ENCODE measurements around the gene TIMP2. TPM values are rescaled to one million over a fixed set of nuclear protein-coding genes. Genes with fewer than 3 reads are reported as not detected.
"Not testable (repeated sequence)": the region's sequence is repeated elsewhere in the genome, so short reads cannot be mapped to it uniquely, and the experiment has no call there.

The TIMP2 gene
- polyA plus RNA-seq, 4 donors = 166 to 194 (median 183) TPM

GRCh38 chr17:78933959-78934568 is 8.9 kb upstream of the TIMP2 start:
- DNase-seq (ENCODE audit: low read depth in 4 of 4, low spot score in 3 of 4) = peak; percentile 80 to 84 (median 82)

GRCh38 chr17:78933025-78933958 is 8.1 kb upstream of the TIMP2 start:
- no peak for DNase-seq (ENCODE audit: low read depth in 4 of 4, low spot score in 3 of 4)

GRCh38 chr17:78929908-78930775 is 5.0 kb upstream of the TIMP2 start:
- no peak for DNase-seq (ENCODE audit: low read depth in 4 of 4, low spot score in 3 of 4)

DNA sequence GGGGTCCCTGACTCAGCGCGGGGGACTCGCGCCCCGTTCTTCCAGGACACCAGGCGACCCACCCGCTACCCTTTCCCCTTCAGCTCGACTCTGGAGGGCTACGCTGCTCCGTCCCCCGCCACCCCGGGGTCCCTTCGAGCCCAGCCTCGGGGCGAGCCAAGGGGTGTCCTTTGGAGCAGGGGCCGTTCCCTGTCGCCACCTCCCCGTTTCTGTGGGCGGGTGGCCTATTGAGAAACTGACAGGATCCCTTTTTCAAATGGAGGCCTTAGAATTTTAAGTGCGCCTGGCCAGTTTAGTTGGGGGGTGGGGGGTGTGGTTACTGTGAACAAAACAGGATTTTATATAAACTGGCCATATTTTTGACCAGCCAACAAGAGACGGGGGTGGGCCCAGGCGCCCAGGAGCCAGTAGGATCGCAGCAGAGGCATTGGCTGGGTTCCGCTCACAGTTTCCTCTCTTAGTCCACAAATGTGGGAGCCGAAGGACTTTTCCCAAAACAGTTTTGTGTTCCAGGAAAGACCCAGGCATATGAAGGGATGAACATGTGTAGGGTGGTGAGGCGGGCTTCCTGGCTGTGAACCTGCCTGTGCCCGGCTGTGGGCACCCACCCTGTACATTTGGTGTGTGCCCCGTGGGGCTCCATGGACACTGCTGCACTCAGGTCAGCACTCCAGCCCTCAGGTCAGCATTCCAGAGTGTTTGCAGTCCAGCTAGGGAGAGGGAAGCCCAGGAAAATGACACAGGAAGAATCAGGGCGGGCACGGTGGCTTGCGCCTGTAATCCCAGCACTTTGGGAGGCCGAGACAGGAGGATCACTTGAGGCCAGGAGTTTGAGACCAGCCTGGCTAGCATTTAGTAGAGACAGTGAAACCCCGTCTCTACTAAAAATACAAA is 722 bp upstream of the TIMP2 start:
- peak in 2 of 4 donors; percentile 56 to 66 for DNase-seq (ENCODE audit: low read depth in 4 of 4, low spot score in 3 of 4)

DNA sequence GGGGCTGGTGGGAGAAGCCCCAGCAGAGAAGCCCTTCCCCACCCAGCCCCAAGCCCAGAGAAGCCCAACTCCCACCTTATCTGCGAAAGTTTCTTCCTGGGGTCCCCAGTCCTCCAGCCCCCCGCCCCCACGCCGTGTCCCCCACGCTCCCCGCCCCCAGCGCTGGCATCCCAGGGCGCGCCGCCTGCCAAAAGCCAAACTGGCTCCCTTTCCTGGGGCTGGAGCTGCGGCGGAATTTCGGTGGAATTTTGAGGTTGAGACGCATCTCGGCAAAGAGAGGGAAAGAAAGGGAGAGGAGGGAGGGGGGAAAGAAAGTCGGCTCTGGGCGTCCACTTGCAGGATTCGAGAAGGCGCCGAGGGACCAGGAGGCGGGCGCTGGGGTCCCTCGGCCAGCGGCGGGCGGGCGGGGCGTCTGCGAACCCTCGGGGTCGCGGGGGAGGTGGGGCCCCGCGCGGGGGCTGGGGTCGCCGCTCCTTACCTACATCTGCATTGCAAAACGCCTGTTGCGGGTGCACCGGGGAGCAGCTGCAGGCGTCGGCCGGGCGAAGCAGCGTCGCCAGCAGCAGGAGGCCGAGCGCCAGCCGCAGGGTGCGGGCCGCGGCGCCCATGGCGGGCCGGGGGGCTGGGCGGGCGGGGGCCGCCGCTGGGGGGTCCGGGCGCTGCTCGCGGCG is 571 bp downstream of the TIMP2 start:
- DNase-seq (ENCODE audit: low read depth in 4 of 4, low spot score in 3 of 4) = no peak

- no peak for DNase-seq (ENCODE audit: low read depth in 4 of 4, low spot score in 3 of 4)
Measured at GRCh38 chr17:78923660-78924453, 1.3 kb downstream of the TIMP2 start.

- DNase-seq (ENCODE audit: low read depth in 4 of 4, low spot score in 3 of 4) = no peak
Measured at GRCh38 chr17:78922816-78923498, 2.2 kb downstream of the TIMP2 start.

DNA sequence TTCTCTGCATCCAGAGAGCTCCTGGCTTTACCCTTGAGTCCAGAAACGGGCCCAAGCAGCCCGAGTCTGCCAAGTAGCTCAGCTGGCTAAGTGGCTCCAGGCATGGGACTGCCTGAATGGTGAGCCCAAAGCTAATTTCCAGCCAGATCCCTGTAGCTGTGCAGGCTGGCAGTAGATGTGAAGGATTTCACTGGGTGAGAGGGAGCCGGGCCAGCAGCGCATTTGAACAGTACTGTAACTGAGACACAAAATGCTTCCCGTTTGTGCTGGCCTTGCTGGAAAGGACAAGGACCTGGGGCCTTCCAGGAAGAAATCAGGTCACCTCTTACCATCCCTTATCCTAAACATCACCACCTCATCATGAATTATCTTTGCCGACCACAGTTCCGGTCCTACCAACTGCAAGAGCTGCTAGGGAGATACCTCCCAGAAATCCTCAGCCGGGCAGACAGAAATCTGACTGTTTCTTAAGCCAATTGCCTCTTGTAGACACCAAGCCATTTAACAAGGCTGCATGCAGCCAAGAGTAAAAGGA is 3.7 kb downstream of the TIMP2 start:
- no peak for DNase-seq (ENCODE audit: low read depth in 4 of 4, low spot score in 3 of 4)

- DNase-seq (ENCODE audit: low read depth in 4 of 4, low spot score in 3 of 4) = no peak
Measured at GRCh38 chr17:78920528-78920927, 4.7 kb downstream of the TIMP2 start.

DNA sequence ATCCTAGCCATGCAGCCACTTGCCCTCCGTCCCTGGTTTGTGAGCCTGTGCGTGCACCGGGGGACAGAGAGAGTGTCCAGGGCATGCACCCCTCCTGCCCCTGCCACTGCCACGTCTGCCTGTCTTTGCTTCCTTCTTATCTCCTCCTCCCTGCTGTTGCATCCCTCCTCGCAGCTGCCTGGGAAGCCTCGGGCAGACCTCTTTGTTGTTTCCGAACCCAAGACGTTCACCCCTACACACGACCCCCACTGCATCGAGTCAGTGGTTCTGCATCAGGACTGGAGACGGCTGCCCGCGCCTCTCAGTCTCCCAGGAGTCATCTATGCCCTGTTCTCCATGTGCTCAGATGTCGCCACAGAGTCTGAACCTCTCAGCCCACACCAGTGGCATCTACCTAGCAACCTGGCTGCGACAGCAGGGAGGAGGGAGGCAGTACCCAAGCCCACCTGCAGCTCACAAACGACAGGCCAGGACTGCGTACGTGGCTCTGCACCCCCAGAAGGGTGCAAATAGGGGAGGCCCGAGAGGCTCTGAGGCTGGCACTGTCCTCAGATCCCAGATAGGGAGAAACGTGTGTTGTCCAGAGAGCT is 5.2 kb downstream of the TIMP2 start:
- no peak for DNase-seq (ENCODE audit: low read depth in 4 of 4, low spot score in 3 of 4)

- DNase-seq (ENCODE audit: low read depth in 4 of 4, low spot score in 3 of 4) = no peak
Measured at GRCh38 chr17:78918979-78919378, 6.2 kb downstream of the TIMP2 start.

- no peak for DNase-seq (ENCODE audit: low read depth in 4 of 4, low spot score in 3 of 4)
Measured at GRCh38 chr17:78917451-78918275, 7.5 kb downstream of the TIMP2 start.

DNA sequence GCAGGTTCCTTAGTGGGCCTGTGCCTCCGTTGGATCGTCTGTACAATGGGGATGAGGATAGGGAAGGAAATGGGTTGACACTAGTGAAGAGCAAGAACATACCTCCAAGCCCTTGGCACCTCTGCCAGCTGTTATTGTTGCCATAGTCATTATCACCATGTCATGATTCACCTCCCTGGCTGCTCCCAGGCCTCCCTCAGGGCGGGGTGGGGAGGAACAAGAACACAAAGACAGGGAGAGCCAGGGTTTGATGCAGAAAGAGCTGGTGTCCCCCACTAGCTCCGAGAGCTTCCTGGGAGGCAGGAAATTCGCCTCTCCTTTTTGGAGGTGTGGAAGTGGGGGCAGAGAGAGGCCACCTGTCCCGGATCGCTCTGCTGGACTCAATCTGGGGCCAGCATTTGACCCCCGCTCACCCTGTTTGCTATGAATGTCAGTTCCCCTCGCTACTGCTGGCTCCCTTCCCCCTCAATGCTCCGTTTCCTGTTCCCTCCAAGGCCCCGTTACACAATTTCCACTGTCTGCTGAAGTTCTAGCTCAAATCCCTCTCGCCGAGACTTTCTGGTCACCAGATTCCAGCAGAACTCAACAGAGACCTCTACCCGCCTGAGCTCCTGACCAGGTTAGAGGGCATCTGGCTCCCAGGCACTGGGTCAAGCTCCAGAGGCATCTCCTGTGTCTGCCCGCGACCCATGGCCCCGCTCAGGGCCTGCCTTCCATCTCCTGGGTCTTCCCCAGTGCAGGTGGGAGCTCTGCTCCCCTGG is 9.1 kb downstream of the TIMP2 start:
- no peak for DNase-seq (ENCODE audit: low read depth in 4 of 4, low spot score in 3 of 4)

GRCh38 chr17:78913115-78913514 is 12.1 kb downstream of the TIMP2 start:
- no peak for DNase-seq (ENCODE audit: low read depth in 4 of 4, low spot score in 3 of 4)

DNA sequence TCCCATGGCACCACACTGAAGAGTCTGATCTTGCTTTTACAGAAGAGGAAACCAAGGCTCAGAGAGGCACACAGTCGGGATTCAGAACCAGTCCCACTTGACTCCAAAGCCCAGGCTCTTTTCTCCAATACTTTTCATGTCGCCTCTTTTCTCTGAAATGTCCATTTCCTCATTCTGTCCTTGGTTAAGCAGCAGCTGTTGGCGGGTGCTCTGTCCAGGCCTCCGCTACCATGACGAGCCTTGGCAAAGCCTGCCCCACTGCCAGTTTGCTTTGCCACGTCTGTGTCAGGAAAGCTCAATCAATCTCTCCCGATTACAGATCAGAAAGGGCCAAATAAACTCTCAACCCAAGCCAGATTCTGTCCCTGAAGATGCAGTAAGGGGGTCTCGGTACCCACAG is 13.1 kb downstream of the TIMP2 start:
- no peak for DNase-seq (ENCODE audit: low read depth in 4 of 4, low spot score in 3 of 4)

GRCh38 chr17:78911543-78911942 is 13.6 kb downstream of the TIMP2 start:
- DNase-seq (ENCODE audit: low read depth in 4 of 4, low spot score in 3 of 4) = not testable (repeated sequence)

Data from right renal pelvis (tissue), 4 donors.